ENCODE measurements around the gene PEAK1.

DNA sequence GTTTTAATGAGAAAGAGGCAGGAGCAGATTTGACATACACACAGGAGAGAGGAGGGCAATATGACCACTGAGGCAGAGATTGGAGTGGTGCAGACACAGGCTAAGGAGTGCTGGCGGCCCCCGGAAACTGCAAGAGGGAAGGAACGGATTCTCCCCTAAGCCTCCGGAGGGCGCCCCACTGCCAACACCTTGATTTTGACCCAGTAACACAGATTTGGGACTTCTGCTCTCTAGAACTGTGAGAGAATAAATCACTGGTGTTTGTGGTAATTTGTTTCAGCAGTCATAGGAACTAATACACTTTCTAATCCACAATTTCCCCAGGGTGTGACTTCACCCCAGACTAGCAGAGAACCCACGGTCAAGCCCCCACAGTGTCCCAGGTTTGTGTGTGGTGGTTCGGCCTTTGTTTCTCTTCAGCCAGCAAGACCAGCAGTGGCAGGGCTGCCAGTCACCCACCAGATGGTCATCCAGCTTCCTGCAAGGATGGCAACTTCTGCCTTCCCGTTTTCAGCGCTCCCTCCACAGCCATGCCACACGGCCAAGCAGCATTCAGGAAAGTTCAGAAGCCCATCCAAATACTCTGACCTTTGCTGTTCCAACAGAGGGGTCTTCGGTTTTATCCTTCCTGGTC, 325.4 kb downstream of the PEAK1 start:
- TF ChIP-seq CTCF (IDR thresholded peaks at IDR 0.05) (no peak), POLR2AphosphoS5 (IDR thresholded peaks at IDR 0.05) (no peak), POLR2A (IDR thresholded peaks at IDR 0.05) (no peak), EP300 (IDR thresholded peaks at IDR 0.05) (no peak)
